HG03460 (cell line): ENCODE data around the gene KCNJ14.

ENCODE experiments used
- ATAC-seq: cut with Tn5 transposase; IDR thresholded peaks from one replicate; pipeline ENCODE4 v1.9.1; 2021; ENCODE audit not compliant: unreplicated experiment

The KCNJ14 gene

GRCh38 chr19:48445256-48445605 lies 10.1 kb upstream of the KCNJ14 start:
- peak; percentile 28 for ATAC-seq

GRCh38 chr19:48445606-48446481 lies 9.5 kb upstream of the KCNJ14 start, which contains the start of gene GRWD1:
TSS of gene GRWD1 (plus strand) at chr19:48445983. CDS start at chr19:48446006, 23 bp downstream.
- ATAC-seq: peak; percentile 72

GRCh38 chr19:48446579-48446978 lies 8.8 kb upstream of the KCNJ14 start:
- ATAC-seq: no peak

- ATAC-seq: no peak
These were observed 6.8 kb upstream of the KCNJ14 start for GRCh38 chr19:48448563-48448962.

GRCh38 chr19:48450441-48450840 lies 4.9 kb upstream of the KCNJ14 start:
- no peak for ATAC-seq

- no peak for ATAC-seq
These were observed 4.5 kb upstream of the KCNJ14 start for GRCh38 chr19:48450863-48451262.

- ATAC-seq: no peak
These were observed 3.8 kb upstream of the KCNJ14 start for GRCh38 chr19:48451624-48452023.

GRCh38 chr19:48452289-48453190 lies 2.8 kb upstream of the KCNJ14 start:
- no peak for ATAC-seq

GRCh38 chr19:48454150-48454730 lies 1.1 kb upstream of the KCNJ14 start:
- ATAC-seq: no peak

- ATAC-seq: no peak
These were observed 661 bp downstream of the KCNJ14 start for GRCh38 chr19:48455908-48456562.

- ATAC-seq: no peak
These were observed 1.5 kb downstream of the KCNJ14 start for GRCh38 chr19:48456864-48457263.

- ATAC-seq: no peak
These were observed 2.6 kb downstream of the KCNJ14 start for GRCh38 chr19:48458016-48458415.

- no peak for ATAC-seq
These were observed 6.2 kb downstream of the KCNJ14 start for GRCh38 chr19:48461651-48461981.

- no peak for ATAC-seq
These were observed 6.7 kb downstream of the KCNJ14 start for GRCh38 chr19:48461982-48462655.

GRCh38 chr19:48465215-48465614 lies 9.8 kb downstream of the KCNJ14 start:
- no peak for ATAC-seq

GRCh38 chr19:48466561-48467325 lies 11.4 kb downstream of the KCNJ14 start:
- no peak for ATAC-seq

GRCh38 chr19:48468772-48469288 lies 13.5 kb downstream of the KCNJ14 start:
- peak; percentile 87 for ATAC-seq

- peak; percentile 6 for ATAC-seq
These were observed 14.0 kb downstream of the KCNJ14 start, which contains the start of gene CYTH2 for GRCh38 chr19:48469289-48469881. TSS of gene CYTH2 (plus strand) at chr19:48469369. CDS start at chr19:48469508, 139 bp downstream.
